Heart right ventricle (tissue), 16 donors: ENCODE data around the gene ATP6V0E1. TPM values are rescaled to one million over a fixed set of nuclear protein-coding genes. Genes with fewer than 3 reads are reported as not detected.
"Not testable (repeated sequence)": the region's sequence is repeated elsewhere in the genome, so short reads cannot be mapped to it uniquely, and the experiment has no call there.

ENCODE experiments used
- ATAC-seq, 8 donors: fragments of 200-7000 bp; cut with Tn5 transposase; one replicate each; pipeline ENCODE4 v1.9.1; 2020; ENCODE audit warnings: mild to moderate bottlenecking in 8 of 8, moderate library complexity in 8 of 8, moderate number of reproducible peaks in 1 of 8
- DNase-seq, 2 donors: peaks; one replicate each; pipeline ENCODE4 v3.0.0-alpha.2; 2020
- H3K27ac ChIP-seq, 10 donors: fragments of 200-600 bp; sonication (generic) in 2 of 10; one replicate each; pipeline versions ENCODE4 v1.5.0 to v1.8.0; 2020 to 2022; ENCODE audit warnings: mild to moderate bottlenecking in 3 of 10
- H3K27me3 ChIP-seq, 7 donors: fragments of 200-600 bp; one replicate each; pipeline ENCODE4 v1.8.0; 2021 to 2022; ENCODE audit warnings: mild to moderate bottlenecking in 2 of 7
- H3K36me3 ChIP-seq, 9 donors: fragments of 200-600 bp; sonication (generic) in 1 of 9; one replicate each; pipeline versions ENCODE4 v1.5.0 to v1.8.0; 2020 to 2022; ENCODE audit warnings: mild to moderate bottlenecking in 2 of 9
- H3K4me1 ChIP-seq, 9 donors: fragments of 200-600 bp; sonication (generic) in 1 of 9; one replicate each; pipeline versions ENCODE4 v1.5.0 to v1.8.0; 2020 to 2022; ENCODE audit warnings: mild to moderate bottlenecking in 4 of 9
- H3K4me3 ChIP-seq, 10 donors: fragments of 200-600 bp; sonication (generic) in 2 of 10; one replicate each; pipeline versions ENCODE4 v1.5.0 to v1.8.0; 2020 to 2022; ENCODE audit warnings: mild to moderate bottlenecking in 7 of 10, moderate library complexity in 2 of 10
- H3K9me3 ChIP-seq, 11 donors: fragments of 200-600 bp in 10 of 11; sonication (generic) in 2 of 11; one replicate each; pipeline versions ENCODE4 v1.5.0 to v1.8.0; 2013 to 2022; ENCODE audit warnings: mild to moderate bottlenecking in 2 of 11, control low read depth in 1 of 11, moderate library complexity in 1 of 11
- WGBS, 2 donors: extraction: QIAGEN DNeasy Blood & Tissue Kit; methylation state at CpG; one replicate each; pipeline ENCODE4 v1.1.7; 2013; ENCODE audit warnings: inconsistent platforms in 1 of 2; 5-methylcytosine and 5-hydroxymethylcytosine counted together
- intact Hi-C, 10 donors: fragments of 100-400 bp; cut with DNase I; formaldehyde crosslinking; loops; one replicate each; pipeline versions ENCODE4 v1.11.1 to v1.14.2; 2022
- polyA plus RNA-seq, 2 donors: library from polyadenylated mRNA; stranded (reverse); fragments of 200-250 nt; gene quantifications; one replicate each; pipeline ENCODE4 v1.2.3, GENCODE V29; 2013
- total RNA-seq, 10 donors: library from RNA; stranded (reverse); fragmentation: NEBNext Ultra II Directional in 3 of 10; extraction: Animal tissue kit (Norgen Biotek cat#: 25700) in 3 of 10; gene quantifications; one replicate each; pipeline versions ENCODE4 v1.2.1 to v1.2.4, GENCODE V29; 2021 to 2023
- TF ChIP-seq, protein P1 (sequence below), 9 donors: fragments of 200-600 bp; sonication (generic) in 2 of 9; IDR thresholded peaks; one replicate each; pipeline versions ENCODE4 v1.5.0 to v1.8.0; 2021 to 2022; ENCODE audit warnings: antibody characterized with exemption in 9 of 9, mild to moderate bottlenecking in 5 of 9, moderate library complexity in 1 of 9
- donor health status: Arrhythmogenic right ventricular cardiomyopathy.
- donor health status: ischemic (EF 13 %, LVEDD 7.1; RV severe dilation, severe dysfunction).
- donor health status: healthy with polysubstance abuse.
- donor health status: DM: no; HTN: yes; CAD: no.
- donor health status: DM: no; HTN: no; CAD: no.
- donor health status: ischemic (EF 25% LVEDD 6.9; RV normal size, moderate dysfunction).
- donor health status: ischemic (EF 25% LVEDD 5.7; RV mildly dilated, moderate dysfunction).
- donor health status: healthy.
- donor health status: DM: yes; HTN: yes; CAD: no.
- donor health status: Ischemic cardiomyopathy.
- donor health status: ischemic (EF 35%, LVEDD 5.7; RV mildly dilated, moderate dysfunction).
- donor health status: nonischemic (EF 11% LVEDD 7.7; RV severe dilation, severe dysfunction).
- donor health status: DM: yes; HTN: yes; CAD: no.
- donor health status: PGD.
- donor health status: ischemic (EF 29% LVEDD 5.4; RV normal size, mild dysfunction).
- donor health status: nonischemic (EF 23%, LVEDD 6.1; RV moderate dilation, normal function).

Gene ATP6V0E1
- total and polyA plus RNA-seq, 12 donors = 134 to 271 (median 194) TPM

GRCh38 chr5:173015192-173015591 is 31.6 kb downstream of the ATP6V0E1 start:
- no peaks in the 10 kb centered on the region for H3K27me3 ChIP-seq
- H3K27ac ChIP-seq = peak overlapping the region in 6 of 10 donors; percentile 54 to 90 (median 80)
- DNase-seq = no peak
- H3K4me1 ChIP-seq = peaks cover 5 to 98% (median 43%) of the 10 kb centered on the region in 9 donors
- ATAC-seq = no peak
- TF ChIP-seq, protein P1, sequence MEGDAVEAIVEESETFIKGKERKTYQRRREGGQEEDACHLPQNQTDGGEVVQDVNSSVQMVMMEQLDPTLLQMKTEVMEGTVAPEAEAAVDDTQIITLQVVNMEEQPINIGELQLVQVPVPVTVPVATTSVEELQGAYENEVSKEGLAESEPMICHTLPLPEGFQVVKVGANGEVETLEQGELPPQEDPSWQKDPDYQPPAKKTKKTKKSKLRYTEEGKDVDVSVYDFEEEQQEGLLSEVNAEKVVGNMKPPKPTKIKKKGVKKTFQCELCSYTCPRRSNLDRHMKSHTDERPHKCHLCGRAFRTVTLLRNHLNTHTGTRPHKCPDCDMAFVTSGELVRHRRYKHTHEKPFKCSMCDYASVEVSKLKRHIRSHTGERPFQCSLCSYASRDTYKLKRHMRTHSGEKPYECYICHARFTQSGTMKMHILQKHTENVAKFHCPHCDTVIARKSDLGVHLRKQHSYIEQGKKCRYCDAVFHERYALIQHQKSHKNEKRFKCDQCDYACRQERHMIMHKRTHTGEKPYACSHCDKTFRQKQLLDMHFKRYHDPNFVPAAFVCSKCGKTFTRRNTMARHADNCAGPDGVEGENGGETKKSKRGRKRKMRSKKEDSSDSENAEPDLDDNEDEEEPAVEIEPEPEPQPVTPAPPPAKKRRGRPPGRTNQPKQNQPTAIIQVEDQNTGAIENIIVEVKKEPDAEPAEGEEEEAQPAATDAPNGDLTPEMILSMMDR (IDR thresholded peaks at IDR 0.05) = no peak
- intact Hi-C loops = loop anchor here in 2 of 10 donors (5.0 to 10.0 kb wide), 3 partner anchors 42 to 270 kb away; partner anchors contain the start of genes BNIP1 (in 1 of the 2) and CREBRF (in 1 of the 2)
- 85 to 88% methylated on average over 2 of the region's 2 CpGs for WGBS, 2 donors
- peaks cover 0 to 7% (median 0%) of the 10 kb centered on the region in 9 donors for H3K36me3 ChIP-seq
- H3K4me3 ChIP-seq = no peak overlapping the region
- H3K9me3 ChIP-seq = no peaks in the 10 kb centered on the region

DNA sequence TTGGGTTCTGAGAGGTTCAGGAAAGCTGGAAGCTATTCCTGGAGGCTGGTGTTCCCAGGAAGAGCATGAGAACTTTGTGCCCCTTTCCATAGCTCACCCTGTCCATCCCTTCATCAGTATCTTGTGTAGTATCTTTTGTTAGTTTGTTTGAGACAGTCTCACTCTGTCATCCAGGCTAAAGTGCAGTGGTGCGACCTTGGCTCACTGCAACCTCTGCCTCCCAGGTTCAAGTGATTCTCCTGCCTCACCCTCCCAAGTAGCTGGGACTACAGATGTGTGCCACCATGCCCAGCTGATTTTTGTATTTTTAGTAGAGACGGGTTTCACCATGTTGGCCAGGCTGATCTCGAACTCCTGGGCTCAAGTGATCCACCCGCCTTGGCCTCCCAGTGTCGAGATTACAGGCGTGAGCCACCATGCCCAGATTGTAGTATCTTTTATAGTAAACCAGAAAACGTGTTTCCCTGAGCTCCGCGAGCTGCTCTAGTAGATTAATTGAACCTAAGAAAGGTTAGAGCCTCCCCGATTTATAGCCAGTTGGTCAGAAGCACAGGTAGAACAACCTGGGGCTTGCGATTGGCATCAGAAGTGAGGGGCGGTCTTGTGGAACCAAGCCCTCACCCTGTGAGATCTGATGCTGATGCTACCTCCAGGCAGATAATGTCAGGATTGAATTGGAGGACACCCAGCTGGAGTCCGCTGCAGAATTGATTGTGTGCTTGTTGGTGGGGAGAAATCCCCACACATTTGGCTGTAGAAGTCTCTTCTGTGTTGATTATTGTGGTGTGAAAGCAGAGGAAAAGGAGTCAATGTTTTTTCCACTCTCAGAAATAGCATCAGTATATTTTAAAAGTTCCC is 32.3 kb downstream of the ATP6V0E1 start:
- DNase-seq (no peak), ATAC-seq (peak in 1 of 8 donors; percentile 3)
- Histone ChIP-seq H3K27ac (peak overlapping the region; percentile 3 to 90 (median 72)), H3K27me3 (no peaks in the 10 kb centered on the region), H3K4me3 (no peak overlapping the region), H3K4me1 (peaks cover 2 to 98% (median 41%) of the 10 kb centered on the region in 9 donors), H3K36me3 (peaks cover 0 to 13% (median 0%) of the 10 kb centered on the region in 9 donors), H3K9me3 (no peaks in the 10 kb centered on the region)
- TF ChIP-seq, protein P1 (IDR thresholded peaks at IDR 0.05) = no peak
- WGBS, 2 donors = 88 to 92% methylated on average over 13 of the region's 13 CpGs
- intact Hi-C loops = loop anchor here in 2 of 10 donors (5.0 to 10.0 kb wide), 3 partner anchors 41 to 269 kb away; partner anchors contain the start of genes BNIP1 (in 1 of the 2) and CREBRF (in 1 of the 2)

DNA sequence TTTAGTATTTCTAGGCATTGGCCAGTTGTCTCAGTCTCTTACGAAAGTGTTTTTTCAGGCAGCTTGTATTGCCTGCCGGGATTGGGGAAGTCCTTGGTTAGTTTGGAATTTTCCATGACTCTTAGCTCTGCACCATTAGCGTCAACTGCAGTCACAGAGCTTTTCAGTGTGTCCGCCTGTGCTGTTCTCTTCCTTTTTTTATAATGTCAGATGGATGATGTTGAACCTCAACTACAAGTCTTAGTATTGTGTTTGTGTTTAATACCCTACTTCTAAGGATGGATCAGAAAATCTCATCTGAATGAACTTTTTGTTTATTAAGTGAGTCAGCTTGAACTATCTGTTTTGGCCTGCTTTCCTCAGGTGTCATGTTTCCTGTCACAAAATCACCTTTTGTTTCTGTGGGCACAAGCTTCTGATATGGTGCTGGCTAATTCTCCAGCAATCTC is 33.1 kb downstream of the ATP6V0E1 start:
- Histone ChIP-seq H3K27me3 (no peaks in the 10 kb centered on the region), H3K27ac (peak overlapping the region; percentile 3 to 90 (median 72)), H3K36me3 (peaks cover 0 to 21% (median 3%) of the 10 kb centered on the region in 9 donors), H3K9me3 (no peaks in the 10 kb centered on the region), H3K4me1 (peaks cover 2 to 95% (median 33%) of the 10 kb centered on the region in 9 donors), H3K4me3 (no peak overlapping the region)
- ATAC-seq (peak; percentile 63 to 92 (median 87)), DNase-seq (peak in 1 of 2 donors; percentile 42)
- TF ChIP-seq, protein P1 (IDR thresholded peaks at IDR 0.05) = no peak
- WGBS, 2 donors = 27 to 30% methylated on average over 4 of the region's 4 CpGs
- intact Hi-C loops = loop anchor here in 2 of 10 donors (5.0 to 10.0 kb wide), 3 partner anchors 41 to 268 kb away; partner anchors contain the start of genes BNIP1 (in 1 of the 2) and CREBRF (in 1 of the 2)

DNA sequence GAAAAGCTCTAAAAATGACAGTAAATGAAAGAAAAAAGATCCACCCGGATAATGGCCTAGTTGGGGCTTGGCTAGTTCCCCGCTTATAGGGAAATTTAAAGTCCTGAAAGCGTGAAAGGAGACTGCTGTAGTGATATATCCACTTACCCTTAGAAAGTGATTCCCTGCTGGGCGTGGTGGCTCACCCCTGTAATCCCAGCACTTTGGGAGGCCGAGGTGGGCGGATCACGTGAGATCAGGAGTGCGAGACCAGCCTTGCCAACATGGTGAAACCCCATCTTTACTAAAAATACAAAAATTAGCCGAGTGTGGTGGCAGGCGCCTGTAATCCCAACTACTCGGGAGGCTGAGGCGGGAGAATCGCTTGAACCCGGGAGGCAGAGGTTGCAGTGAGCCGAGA is 33.5 kb downstream of the ATP6V0E1 start:
- H3K9me3 ChIP-seq, H3K27me3 ChIP-seq, H3K4me3 ChIP-seq, ATAC-seq, DNase-seq: not testable (repeated sequence)
- intact Hi-C loops = loop anchor here in 2 of 10 donors (5.0 to 10.0 kb wide), 3 partner anchors 40 to 268 kb away; partner anchors contain the start of genes BNIP1 (in 1 of the 2) and CREBRF (in 1 of the 2)
- Histone ChIP-seq H3K27ac (peak overlapping the region in 9 of 10 donors; percentile 6 to 90 (median 77)), H3K4me1 (peaks cover 2 to 92% (median 33%) of the 10 kb centered on the region in 9 donors), H3K36me3 (peaks cover 0 to 26% (median 3%) of the 10 kb centered on the region in 9 donors)
- 91 to 98% methylated on average over 15 of the region's 15 CpGs for WGBS, 2 donors
